GM19239 (cell line): ENCODE data around the gene GDF7.
A peak's percentile ranks its signal among the peaks of the same experiment; 100 is the strongest.

ENCODE experiments used
- DNase-seq: peaks from one replicate; pipeline ENCODE4 v3.0.0; 2011; ENCODE audit warnings: low spot score; ENCODE audit not compliant: insufficient read length
- FAIRE-seq: peaks from 2 replicates; lab custom pipeline; 2011; peaks lifted over from hg19 to GRCh38; lab: Jason Lieb, UNC

GDF7 gene

GRCh38 chr2:20627712-20628380 is 39.1 kb upstream of the GDF7 start:
- no peak for DNase-seq
- no peak for FAIRE-seq

GRCh38 chr2:20629181-20629580 is 37.8 kb upstream of the GDF7 start:
- DNase-seq, result no peak
- FAIRE-seq, result no peak

DNA sequence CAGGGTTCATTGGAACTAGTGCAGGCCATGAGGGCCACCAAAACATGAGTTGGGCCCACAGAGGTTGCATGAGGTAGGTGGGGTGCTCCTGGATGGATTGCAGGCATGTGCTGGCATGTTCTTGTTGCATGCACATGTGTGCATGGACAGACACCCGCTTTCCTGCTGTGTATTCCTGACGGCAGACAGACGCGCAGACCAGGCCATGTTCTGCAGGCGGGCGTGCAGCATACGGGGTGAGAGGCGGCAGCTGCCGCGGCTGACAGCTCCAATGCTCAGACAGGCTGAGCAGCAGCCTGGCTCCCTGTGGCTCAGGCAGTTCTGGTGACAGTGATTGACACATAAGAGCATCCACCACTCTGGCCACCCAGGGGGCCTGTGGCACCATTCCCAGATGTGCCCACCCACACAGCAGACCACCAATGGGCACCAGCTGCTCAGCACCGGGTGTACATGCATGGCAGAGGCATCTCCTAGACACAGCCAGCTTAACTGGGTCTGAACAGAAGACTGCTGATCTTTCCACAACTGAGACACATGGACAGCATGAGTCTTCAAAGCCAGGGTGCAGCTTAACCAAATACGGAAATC is 37.3 kb upstream of the GDF7 start:
- no peak for FAIRE-seq
- DNase-seq, result no peak

- DNase-seq, result no peak
- no peak for FAIRE-seq
Observed at GRCh38 chr2:20630967-20631366, 36.0 kb upstream of the GDF7 start.

- FAIRE-seq (no peak), DNase-seq (no peak)
Observed at GRCh38 chr2:20631617-20632307, 35.2 kb upstream of the GDF7 start.

DNA sequence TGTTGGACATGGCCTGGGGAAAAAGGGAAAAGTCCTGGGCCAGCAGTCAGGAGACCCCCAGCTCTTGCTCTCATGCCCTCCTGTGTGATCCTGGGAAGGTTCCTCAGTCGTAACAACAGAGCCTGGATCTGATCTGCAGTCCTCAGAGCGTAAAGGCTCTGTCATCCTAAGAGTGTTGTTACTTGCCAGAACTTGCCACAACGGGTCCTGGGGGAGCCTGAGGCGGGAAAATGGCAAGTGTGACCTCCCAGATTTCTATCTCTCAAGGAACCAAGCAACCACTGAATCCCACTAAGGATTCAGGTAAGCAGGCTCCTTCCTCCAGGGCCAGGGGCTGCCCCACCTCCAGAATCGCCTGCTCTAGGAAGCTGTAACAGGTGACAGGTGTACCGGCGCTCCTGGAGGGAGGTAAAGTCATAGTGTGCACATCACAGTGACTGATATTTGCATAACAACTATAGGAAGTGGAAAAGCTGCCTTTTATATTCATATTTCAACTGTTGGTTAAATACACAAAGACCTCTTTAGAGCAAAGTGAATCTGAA is 34.4 kb upstream of the GDF7 start:
- FAIRE-seq, result no peak
- DNase-seq, result no peak

DNA sequence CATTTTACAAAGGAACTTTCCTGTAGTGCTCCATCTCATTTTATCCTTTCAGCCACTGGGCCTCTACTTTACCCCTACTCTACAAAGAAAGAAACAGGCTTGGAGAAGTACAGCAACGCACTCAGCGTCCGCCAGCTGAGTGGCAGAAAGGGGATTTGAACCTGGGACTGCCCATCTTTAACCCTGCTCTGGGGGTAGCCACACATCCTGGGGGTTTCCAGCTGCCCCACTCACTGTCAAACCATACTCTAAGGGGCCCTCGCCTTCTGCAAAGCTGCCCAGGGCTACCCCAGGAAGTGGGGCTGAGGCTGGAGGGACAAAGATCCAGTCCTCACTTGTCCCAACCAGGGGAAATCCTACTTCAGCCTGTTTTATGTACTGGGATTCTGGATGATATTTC is 33.9 kb upstream of the GDF7 start:
- DNase-seq (no peak), FAIRE-seq (peak; percentile 69)

DNA sequence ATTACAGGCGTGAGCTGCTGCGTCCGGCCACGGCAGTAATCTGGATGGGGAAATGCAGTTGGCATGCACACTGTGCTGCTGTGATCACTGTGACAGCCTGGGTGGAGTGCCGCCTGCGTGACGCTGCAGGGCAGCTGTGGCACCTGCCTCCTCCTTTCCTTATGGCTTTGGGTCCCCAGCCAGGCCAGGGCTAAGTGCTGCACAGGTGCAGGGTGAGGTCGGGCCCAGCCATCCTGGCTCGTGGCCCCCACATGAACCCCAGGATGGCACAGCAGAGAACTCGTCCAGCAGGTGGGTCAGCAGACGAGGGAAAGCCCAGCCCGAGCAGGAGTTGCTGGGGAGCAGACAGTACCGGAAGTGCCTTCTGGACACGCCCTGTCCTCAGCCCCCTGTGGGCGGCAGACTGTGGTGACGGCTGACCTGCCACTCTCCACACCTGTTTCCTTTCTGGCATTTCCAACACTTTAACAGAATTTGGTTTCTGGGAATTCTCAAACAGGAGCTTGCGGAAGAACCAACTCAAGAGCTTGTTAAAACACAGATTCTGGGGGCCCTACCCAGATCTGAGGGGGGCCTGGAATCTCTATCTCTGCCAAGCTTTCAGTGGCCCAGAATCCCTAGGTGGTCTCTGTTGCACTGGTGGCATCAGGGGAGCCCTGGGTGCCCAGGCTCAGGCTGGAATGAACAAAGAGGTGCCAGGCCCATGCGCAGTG is 33.0 kb upstream of the GDF7 start:
- no peak for DNase-seq
- FAIRE-seq, result no peak

- DNase-seq (no peak), FAIRE-seq (no peak)
Observed at GRCh38 chr2:20634507-20635112, 32.3 kb upstream of the GDF7 start.

DNA sequence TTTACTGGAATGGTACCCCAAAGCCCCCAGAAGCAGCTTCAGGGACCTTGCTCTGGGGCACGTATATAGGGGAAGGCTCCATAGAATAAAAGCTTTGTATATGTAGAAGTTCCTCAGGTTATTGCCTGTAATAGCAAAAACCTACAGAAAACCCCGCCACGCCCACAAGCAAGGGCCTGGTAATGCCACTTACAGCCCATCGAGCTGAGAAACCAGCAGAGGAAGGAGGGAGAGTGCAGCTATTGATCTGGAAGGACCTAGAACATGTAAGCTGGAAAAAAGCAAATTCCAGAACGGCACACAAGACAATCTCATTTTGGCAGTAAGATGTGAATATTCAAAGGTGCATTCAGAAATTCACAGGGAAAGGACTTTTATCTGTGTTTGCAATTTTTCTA is 31.8 kb upstream of the GDF7 start:
- no peak for FAIRE-seq
- no peak for DNase-seq

GRCh38 chr2:20635675-20636584 is 31.0 kb upstream of the GDF7 start:
- FAIRE-seq (peak; percentile 95), DNase-seq (peak; percentile 90)

- FAIRE-seq, result no peak
- no peak for DNase-seq
Observed at GRCh38 chr2:20637147-20637546, 29.8 kb upstream of the GDF7 start.

DNA sequence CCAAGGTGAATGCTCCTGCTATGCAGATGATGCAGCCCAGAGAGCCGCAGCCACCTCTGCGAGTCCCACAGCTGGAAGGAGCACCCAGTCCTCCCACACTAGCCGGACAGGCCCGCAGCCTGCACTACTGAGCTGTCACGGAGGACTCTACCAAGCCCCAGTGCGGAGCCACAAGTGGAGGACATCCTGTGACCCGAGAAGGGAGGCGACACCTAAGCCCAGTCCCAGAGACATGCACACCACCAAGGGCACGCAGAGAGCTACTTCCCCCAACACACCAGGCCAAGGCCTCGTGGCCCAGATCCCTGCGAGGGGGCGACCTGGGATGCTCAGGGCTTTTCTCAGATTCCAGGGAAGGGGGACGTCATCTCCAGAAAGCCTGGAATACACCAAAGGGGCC is 28.9 kb upstream of the GDF7 start:
- DNase-seq, result no peak
- no peak for FAIRE-seq

- FAIRE-seq (no peak), DNase-seq (no peak)
Observed at GRCh38 chr2:20638646-20639430, 28.1 kb upstream of the GDF7 start.

GRCh38 chr2:20640411-20641122 is 26.4 kb upstream of the GDF7 start:
- FAIRE-seq, result no peak
- DNase-seq, result no peak

DNA sequence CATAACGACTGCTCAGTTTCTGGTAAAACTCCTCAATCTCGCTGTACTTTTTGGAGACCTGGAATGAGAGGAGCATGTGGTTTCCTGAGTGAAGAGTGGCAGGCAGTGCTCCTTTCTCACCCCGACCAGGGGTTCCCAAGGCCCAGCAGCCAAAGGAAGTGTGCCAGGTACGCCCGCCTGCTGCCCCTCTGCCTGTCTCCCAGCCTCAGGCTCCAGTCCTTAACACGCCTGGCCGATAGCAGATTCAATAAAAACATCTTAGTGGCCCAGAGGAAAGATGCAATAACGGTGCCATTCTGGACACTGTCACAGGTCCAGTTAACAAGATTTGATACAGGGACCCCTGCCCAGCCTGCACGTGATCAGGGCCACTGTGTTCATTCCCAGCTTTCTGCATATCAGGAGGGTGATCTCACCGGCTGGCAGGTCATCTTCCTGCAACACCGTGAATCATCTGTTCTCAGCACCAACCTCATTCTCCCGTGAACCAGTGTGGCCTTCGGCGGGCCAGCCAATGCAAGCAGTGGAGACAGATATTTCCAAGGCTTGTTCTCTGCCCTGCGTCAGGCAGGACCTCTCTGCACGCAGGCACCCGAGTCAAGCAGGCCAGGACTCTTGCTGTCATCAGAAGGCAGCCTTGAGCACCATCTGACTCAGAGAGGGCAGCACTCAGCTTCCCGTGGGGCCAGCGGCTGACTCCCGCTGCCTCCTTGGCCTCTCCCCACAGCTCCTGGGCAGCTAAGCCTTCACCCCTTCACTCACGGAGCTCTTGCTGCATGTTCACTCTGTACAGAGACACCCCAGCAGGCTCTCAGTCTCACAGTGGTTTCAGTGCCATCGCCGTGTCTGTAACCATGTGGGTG is 25.6 kb upstream of the GDF7 start:
- DNase-seq (no peak), FAIRE-seq (no peak)
